ENCODE results near the gene IKZF2.
"Not testable (repeated sequence)": the region's sequence is repeated elsewhere in the genome, so short reads cannot be mapped to it uniquely, and the experiment has no call there.

IKZF2 gene

GRCh38 chr2:213021971-213022899, 129.2 kb downstream of the IKZF2 start:
- peak; percentile 22 for DNase-seq (ENCODE audit: low read depth)
- no peak for TF ChIP-seq CTCF (conservative IDR thresholded peaks at IDR 0.05; ENCODE audit: low read length)
- no peak overlapping the region for H3K4me3 ChIP-seq (ENCODE audit: low read length)

GRCh38 chr2:213020913-213021312, 130.5 kb downstream of the IKZF2 start:
- H3K4me3 ChIP-seq (ENCODE audit: low read length); DNase-seq (ENCODE audit: low read depth): not testable (repeated sequence)

GRCh38 chr2:213020268-213020667, 131.1 kb downstream of the IKZF2 start:
- DNase-seq (ENCODE audit: low read depth): no peak
- no peak overlapping the region for H3K4me3 ChIP-seq (ENCODE audit: low read length)
- TF ChIP-seq CTCF (conservative IDR thresholded peaks at IDR 0.05; ENCODE audit: low read length): no peak

GRCh38 chr2:213019368-213019767, 132.0 kb downstream of the IKZF2 start:
- H3K4me3 ChIP-seq (ENCODE audit: low read length): no peak overlapping the region
- DNase-seq (ENCODE audit: low read depth): no peak
- TF ChIP-seq CTCF (conservative IDR thresholded peaks at IDR 0.05; ENCODE audit: low read length): no peak

- no peak for TF ChIP-seq CTCF (conservative IDR thresholded peaks at IDR 0.05; ENCODE audit: low read length)
- no peak for DNase-seq (ENCODE audit: low read depth)
- no peak overlapping the region for H3K4me3 ChIP-seq (ENCODE audit: low read length)
Measured at GRCh38 chr2:213018340-213018901, 133.0 kb downstream of the IKZF2 start.

GRCh38 chr2:213017404-213017803, 134.0 kb downstream of the IKZF2 start:
- no peak for DNase-seq (ENCODE audit: low read depth)
- no peak overlapping the region for H3K4me3 ChIP-seq (ENCODE audit: low read length)
- TF ChIP-seq CTCF (conservative IDR thresholded peaks at IDR 0.05; ENCODE audit: low read length): no peak

GRCh38 chr2:213016984-213017351, 134.4 kb downstream of the IKZF2 start:
- TF ChIP-seq CTCF (conservative IDR thresholded peaks at IDR 0.05; ENCODE audit: low read length): no peak
- DNase-seq (ENCODE audit: low read depth): peak; percentile 18
- no peak overlapping the region for H3K4me3 ChIP-seq (ENCODE audit: low read length)

All from AG10803 (cell line).